Anterior cingulate cortex (tissue), 58 donors: ENCODE results near the gene SCAMP2.

Experiments used
- DNase-seq, 58 donors: peaks; one replicate each; lab custom pipeline; 2025; lab: John Stamatoyannopoulos, UW

The SCAMP2 gene

GRCh38 chr15:74864296-74864695, 8.9 kb downstream of the SCAMP2 start:
- DNase-seq: no peak

GRCh38 chr15:74863239-74864056, 9.7 kb downstream of the SCAMP2 start:
- DNase-seq: no peak

GRCh38 chr15:74858369-74858740, 14.8 kb downstream of the SCAMP2 start:
- no peak for DNase-seq

- no peak for DNase-seq
These were observed 15.3 kb downstream of the SCAMP2 start for GRCh38 chr15:74857671-74858368.

DNA sequence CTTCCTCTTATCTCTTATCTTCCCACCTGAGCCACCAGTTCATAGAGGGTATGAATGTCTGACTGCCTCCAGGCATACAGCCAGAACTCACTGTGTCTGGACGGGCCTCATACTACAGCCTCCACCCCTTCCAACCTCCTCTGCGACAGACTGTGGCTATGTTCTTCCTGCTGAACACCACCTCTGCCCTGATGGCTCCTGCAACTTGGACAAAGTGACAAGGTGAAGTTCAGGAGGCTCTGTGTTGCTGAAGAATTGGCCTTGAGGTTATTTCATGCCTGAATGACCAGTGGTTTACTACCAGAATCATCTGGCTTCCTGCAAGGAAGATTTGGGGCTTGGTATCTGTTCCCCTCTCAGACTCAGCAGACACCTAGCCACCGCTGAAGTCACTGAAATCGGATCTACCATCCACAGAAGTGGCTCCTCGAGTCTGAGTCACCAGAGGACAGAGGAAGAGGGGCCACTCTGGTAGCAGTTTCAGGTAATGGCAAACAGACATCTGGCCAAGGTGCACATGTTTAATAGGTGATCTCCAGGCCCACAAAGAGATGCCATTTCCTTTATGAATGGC, 16.0 kb downstream of the SCAMP2 start:
- no peak for DNase-seq

DNA sequence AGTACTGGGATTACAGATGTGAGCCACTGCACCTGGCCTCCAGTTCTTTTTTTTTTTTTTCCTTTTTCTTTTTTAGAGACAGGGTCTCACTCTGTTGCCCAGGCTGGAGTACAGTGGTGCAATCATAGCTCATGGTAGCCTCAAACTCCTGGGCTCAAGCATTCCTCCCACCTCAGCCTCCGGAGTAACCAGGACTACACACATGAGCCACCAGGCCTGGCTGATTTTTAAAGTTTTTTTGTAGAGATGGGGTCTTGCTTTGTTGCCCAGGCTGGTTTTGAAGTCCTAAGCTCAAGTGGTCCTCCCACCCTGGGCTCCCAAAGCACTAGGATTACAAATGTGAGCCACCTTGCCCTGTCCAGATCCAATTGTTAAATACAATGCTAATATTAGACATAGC, 16.6 kb downstream of the SCAMP2 start:
- DNase-seq: no peak

- no peak for DNase-seq
These were observed 17.3 kb downstream of the SCAMP2 start for GRCh38 chr15:74855857-74856256.

DNA sequence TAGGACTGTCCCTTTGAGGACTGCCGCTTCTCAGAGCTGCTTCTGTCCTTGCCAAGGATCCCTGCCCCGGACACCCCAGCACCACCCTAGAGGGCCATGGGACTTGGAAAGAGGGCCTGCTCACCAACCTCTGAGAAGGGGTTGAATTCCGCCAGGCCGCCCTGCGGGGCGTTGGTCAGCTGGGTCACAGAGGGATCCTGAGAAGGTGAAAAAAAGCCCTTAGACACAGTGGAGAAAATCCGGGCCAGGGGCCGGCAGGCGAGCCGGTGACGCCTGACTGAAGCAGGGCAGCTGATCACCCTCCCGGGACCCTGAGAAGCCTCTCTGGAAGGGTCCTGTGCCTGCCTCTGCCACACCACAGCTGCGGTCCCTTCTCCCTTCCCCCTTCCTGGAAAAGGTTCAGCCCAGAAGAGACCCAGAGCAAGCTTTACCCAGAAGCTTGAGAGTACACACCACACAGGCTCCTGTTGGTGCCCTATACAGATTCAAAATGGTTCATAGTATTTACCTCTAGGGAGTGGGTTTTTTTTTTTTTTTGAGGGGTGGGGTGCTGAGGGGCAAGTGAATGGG, 18.6 kb downstream of the SCAMP2 start:
- no peak for DNase-seq

DNA sequence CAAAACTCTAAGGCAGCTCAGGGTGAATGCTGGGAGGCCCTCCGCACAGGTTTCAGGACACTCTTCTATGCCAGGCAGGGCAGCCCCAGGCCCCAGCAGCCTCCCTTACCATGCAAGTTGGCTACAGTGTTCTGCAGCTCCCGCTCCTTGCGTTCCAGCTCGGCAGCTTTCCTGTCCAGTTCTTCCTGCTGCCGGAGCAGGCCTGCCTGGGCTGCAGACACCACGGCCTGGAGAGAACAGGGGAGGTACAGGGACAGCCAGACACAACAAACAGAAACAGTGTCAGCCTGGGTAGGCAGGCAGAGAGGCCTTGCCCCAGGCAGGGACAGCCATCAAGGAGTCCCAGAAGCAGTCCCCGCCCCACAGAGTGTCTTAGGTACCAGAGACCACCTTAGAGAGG, 21.2 kb downstream of the SCAMP2 start:
- DNase-seq: no peak

GRCh38 chr15:74850393-74850792, 22.8 kb downstream of the SCAMP2 start:
- no peak for DNase-seq

GRCh38 chr15:74847432-74847831, 25.7 kb downstream of the SCAMP2 start:
- peak in 15 of 58 donors; percentile 3 to 69 (median 22) for DNase-seq

- DNase-seq: no peak
These were observed 27.6 kb downstream of the SCAMP2 start for GRCh38 chr15:74845581-74845980.

GRCh38 chr15:74845208-74845568, 28.0 kb downstream of the SCAMP2 start:
- no peak for DNase-seq

DNA sequence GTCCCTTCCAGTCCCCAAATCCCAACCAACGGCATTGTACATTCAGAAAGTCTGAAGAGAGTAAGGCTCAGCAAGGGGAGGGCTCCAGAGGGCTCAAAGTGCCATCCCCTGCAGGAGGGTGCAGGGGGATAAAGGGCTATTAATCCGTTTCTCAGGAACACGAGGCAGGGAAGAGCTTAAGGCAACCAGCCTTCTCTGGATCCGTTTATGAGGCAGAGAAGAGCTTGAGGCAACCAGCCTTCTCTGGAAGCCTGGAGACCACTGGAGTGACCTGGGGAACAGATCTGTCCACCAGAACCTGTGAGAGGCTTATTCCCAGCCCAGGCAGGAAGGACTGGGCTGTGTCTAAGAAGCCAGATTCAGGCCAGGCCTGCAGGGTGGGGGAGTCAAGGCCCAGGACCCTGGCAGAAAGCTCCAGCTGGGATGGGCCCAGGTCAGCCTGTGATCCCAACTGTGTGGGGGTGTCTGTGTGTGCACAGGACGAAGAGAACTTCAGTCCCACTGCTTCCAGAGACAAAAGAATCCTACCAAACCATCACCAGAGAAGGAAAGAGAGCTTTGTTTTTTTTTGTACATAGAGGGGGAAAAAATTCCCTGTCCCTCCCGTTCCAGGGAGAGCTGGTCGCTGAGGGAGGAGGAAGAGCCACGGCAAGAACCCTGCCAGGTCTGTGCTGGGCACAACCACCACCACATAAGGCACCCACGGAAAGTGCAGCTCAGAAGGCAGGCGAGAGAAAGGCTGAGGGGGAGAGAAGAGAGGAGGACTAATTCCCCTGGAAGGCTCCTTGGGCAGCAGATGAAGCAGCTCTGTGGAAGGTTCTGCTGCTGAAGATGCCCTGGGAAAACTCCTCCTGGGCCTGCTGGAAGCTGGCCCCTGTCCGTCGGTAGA, 28.6 kb downstream of the SCAMP2 start:
- DNase-seq: no peak

DNA sequence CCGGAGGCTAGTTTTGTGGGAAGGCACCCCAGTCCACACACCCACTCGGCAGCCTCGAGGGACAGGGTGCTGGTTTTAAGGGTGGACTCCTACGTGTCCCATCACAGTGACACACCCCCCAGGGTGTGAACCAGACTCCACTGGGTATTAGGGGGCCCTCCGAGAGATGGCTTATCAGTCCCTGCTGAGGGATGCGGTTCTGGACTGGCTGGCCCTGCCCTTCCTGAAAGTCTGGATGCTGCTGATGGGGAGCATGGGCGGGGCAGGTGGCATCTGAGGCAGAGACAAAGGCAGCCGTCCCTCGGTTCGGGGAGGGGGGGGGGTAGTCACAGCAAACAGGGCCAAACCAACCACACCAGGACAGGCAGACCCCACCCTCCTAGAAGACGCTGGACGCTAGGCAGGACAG, 29.3 kb downstream of the SCAMP2 start:
- peak in 1 of 58 donors; percentile 24 for DNase-seq

DNA sequence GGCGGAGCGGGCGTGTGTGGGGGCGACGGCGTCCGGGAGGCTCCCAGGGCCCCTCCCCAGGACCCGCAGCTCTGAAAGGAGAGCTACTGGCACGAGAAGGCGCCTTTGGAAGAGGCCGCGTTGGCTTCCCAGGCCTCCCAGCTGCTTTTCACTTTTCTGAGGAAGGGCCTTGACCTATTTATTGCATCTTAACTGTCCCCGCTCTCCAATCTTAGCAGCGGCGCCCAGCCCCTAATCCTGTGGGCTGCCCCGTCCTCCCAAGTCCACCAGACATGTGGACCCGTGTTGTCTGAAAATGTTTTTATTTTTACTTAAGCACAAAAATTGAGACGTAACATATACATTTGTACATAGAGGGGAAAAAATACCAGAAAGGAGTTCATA, 29.7 kb downstream of the SCAMP2 start:
- DNase-seq: no peak

- peak; percentile 49 to 94 (median 85) for DNase-seq
These were observed 30.4 kb downstream of the SCAMP2 start, which contains the start of gene ULK3 for GRCh38 chr15:74842581-74843444. TSS of gene ULK3 (minus strand) at chr15:74843156. CDS start at chr15:74843105, 51 bp downstream.

DNA sequence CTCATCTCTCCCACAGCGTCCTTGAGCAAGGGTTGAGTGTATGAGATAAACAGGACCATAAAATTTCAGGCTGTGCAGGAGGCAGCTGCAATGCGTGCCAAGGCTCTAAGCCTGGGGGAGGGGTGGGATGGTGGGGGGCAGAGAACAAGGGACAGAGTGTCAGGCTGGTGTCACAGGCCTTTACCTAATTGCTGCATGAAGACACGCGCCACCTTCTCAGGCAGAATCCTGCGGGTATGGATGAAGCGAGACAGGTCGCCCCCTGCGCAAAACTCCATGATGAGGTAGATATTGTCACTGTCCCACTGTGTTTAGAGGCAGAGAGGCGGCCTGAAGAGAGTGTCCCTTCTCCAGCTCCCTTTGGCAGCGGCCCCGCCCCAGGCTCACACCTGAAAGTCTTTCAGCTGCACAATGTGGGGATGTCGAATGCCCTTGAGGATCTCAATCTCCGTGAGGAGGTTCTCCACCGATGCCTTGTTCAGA, 31.2 kb downstream of the SCAMP2 start:
- DNase-seq: no peak
